SHP77 (cell line): Measurements from ENCODE around the gene FOXN3.

Experiments used
- DNase-seq, 2 experiments: peaks; one replicate each; lab custom pipeline; 2025; lab: John Stamatoyannopoulos, UW

The FOXN3 gene

DNA sequence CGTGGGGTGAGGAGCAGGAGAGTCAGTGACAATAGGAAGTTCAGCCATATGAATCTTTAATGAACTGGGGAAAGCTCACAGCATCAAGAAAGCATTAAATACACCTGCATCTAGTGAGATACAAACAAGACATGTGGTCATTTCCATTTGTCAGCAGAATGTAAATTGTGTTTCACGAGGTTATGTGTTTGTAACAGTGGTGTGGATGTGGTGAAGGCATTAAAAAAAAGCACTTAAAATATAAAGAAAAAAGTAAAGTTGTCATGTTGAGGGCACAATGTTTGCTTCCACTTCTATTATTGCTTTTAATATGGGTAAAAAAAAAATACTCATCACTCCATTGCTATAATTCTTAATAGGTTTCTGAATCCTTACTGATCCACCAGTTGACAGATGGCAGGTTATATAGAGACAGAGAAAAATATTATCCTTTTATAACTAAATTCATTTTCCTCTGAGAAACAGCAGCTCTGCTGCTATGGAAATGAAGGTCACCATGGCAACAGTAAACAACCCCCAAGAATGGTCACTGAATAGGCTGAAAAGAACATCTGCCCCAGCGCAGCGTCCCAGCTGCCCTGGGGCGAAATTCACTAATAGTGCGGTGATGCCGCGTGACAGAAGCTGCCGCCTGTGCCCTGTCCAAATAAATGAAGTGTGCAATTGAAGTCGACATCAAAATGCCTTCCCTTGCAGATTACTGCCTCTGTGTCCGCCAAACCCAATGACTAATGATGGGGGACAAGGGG lies 226.1 kb downstream of the FOXN3 start:
- DNase-seq: peak; percentile 90 to 94

DNA sequence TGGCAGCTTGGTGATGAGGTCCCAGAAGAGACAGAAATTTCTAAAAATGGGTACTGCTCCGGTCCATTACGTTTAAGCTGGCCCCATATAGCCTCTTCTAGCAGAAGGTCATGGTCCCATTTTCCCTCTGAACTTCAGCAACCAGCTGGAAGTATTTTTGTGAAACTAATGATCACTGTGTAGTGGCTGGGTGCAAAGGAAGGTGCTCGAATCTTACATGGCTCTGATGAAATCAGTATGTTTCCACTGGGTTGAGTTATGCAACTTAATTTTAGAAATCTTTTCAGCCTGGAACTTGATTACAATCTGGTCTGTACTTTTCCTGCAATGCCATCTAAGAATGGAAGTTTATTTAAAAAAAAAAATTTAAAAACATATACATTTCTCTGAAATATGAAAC lies 228.5 kb downstream of the FOXN3 start:
- DNase-seq: no peak

DNA sequence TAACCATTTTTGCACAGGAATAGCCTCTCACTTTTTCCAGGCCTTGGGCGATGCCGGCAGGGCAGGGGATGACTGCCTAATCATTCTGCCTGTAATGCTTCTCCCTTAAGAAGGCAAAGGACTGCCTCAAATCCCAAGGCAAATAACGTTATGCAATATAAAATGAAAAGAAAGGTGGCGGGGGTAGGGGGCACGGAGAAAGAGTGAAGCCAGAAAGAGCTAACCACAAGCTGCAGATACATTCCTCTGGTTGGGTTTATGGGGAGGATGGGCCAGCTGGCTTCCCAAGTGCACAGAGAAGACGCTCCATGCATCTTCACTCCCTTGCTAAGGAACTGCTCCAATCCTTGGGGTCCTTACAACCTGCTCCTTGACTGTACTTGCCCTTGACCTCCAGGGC lies 229.5 kb downstream of the FOXN3 start:
- DNase-seq: no peak

DNA sequence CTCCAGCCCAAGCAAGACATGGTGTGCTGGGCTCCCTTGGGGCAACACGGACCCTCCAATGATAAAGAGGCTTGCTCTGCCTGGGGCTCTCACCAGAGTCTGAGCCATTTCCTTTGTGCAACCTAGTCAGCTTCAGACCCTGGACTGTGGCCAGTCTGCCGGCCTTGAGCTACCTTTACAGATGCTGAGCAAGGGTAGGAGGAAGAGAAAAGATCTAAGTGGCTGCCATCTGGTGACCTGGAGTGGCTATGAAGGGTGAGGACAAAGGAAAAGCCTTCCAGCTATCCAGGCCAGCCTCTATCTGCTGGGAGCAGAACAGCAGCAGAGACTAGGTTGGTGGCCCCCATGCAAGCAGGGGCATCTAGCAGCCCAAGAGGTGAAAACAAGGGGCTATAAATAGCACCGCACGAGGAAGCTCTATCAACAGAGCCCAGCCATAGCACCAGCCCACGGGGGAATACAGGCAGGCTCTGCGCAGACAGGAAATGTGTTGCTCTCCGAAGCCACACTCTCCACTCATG lies 230.1 kb downstream of the FOXN3 start:
- no peak for DNase-seq

DNA sequence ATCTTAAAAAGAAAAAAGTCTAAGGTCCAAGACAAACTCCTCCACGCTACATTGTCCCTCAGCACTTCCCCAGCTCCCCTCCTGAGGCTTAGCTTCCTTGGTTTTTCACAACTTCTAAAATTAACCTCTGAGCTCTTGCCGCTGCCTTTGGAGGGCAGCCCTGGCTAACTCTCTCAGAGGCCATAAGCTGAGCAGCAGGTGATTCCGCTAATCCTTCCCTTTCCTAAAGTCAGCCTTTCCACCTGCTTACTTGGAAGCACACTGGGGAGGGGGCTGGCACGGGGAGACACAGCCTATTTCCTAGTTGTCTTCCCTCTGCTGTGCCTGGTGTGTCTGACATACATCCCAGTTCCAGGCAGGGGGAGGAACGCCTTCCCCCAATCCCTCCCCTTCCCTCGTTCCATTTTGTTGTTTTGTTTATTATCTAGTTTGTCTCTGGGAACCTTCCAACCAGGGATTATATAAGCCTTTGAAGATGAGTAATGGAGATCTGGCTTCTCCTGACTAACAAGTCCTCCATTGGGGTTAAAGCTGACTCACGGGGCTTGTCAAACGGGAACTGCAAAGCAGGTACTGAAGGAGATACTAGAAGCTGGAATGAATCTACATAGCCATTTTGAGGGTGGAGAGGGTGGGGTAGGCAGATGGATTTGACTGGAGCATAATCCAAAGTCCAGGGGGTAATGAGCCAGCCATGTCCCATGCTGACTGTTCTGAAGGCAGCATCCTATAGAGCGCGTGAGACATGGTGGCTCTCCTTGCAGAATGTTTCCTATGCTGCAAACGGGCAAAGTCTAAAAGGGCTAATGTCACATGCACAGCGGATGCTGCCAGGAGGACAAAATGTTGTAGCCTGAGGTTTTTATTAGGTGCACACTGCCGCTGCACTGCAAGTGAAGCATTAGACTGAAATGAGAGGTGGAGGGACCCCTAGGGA lies 230.8 kb downstream of the FOXN3 start:
- no peak for DNase-seq

DNA sequence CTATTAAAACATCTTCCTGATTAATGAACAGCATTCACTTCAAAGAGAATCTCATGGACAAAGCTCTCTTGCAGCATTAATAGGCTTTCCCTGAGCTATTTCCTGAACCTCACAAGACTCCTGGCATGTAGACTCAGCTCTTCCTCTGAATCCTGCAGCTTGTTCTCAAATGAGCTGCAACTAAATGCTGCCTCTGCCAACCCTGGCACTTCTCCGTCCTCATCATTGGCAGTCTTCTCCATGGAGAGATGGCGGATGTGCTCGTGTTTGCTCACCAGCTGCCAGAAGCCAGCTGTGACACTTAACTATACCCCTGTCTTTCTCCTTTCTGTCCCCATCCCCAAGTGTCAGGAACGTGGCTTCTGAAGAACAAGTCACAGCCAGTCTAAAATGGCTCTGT lies 232.1 kb downstream of the FOXN3 start:
- no peak for DNase-seq

DNA sequence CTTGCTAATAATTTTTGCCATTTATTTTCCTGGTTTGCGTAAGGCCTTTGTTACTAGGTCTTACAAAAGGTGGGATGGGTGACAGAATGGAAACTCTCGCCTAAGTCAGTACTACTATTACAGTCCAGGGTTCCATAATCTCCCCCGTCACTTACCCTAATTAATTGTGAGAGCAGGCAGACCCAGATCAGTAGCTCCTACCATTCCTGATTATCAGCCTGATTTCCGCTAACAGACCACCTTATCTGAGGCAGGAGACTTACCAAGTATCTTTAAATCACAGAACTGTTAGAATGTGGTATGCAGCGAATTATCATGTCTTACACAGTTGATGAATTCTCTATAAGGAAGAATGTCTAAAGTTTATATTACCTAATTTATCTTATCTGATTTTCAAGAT lies 234.7 kb downstream of the FOXN3 start:
- no peak for DNase-seq

DNA sequence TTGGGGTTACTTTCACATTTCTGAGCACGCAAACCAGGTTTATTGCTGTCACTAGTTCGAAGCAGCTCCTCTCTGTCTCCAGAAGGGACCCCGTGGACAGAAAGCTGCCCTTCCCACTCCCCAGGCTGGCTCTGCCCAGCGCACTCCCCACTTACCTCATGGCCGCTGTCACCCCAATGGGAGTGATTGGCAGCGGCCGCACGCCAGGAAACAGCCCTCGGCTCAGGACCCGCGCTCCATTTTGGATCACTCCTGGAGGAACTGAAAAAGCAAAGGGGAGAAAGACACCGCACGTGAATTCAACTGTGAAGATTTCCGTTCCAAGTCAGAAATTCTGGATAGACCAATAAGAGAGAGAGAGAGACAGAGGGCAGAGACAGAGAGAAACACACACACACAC lies 236.5 kb downstream of the FOXN3 start:
- no peak for DNase-seq

DNA sequence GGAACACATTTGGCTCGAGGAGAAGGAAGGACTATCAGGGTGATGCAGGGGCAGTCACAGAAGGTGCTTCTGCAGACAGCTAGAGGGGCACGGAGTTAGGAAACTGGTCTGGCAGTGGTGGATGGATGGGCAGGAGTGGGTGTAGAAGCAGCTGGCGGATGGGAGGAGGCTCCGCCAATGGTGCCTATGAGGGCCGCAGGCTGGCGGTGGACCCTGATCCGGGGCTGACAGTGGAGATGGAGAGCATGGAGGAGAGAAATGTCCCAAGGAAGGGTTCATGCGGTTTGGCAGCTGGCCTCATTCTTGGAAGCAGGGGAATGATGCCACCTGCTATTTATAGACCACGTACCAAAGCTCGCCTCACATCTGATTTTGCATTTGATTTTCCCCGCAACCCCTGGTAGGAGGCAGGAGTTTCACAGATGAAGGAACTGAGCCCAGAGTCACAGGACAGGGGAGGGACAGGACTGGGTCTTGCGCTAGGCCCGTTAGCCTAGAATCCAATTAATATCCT lies 237.1 kb downstream of the FOXN3 start:
- DNase-seq: no peak

DNA sequence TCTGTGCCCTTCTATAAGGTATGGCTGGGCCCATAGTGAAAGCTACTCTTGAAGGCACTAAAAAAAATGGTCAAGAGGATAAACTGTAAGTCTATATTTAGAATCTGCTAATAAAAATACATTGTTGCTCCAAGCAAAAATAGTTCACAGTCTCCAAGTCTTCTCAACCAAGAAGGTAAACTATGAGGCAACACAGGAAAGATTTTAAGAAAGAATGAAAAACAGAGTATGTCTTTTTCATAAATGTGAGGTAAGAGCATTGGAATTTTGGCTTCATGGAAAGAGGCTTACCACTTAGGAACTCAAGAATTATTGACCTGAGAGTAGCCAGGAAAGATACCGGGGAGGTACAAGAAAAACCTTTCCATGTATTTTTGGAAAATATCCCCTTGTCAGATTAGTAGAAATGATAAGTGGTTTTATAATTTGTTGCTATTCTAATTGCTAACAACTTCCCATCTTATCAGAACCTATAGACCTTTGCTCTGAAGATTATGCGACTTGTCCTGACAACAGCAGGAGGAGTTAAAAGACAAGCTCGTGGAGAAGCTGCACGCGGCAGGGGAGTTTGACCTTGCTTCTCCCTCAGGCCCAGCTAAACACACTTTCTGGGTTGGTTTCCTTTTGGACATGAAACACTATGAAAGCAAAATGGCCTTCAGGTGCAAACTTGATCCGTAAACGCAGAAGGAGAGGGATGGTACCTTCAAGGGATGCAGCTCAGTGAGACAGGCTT lies 238.1 kb downstream of the FOXN3 start:
- no peak for DNase-seq

DNA sequence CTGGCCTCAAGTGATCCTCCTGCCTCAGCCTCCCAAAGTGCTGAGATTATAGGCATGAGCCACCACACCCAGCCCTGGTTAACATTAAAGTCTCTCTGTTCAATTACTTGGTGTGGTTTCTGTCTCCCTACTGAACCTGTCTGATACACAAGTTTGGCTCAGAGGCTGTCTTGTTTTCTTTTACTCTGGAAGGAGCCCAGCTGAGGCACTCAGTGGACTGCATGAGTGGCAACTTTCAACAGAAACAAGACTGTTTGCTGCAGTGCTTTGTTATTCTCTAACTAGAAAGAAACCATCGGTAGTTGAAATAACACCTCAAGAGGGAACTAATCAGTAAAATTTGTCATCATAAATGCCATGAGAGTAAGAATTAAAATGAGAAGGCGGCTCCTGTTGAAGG lies 238.7 kb downstream of the FOXN3 start:
- no peak for DNase-seq

DNA sequence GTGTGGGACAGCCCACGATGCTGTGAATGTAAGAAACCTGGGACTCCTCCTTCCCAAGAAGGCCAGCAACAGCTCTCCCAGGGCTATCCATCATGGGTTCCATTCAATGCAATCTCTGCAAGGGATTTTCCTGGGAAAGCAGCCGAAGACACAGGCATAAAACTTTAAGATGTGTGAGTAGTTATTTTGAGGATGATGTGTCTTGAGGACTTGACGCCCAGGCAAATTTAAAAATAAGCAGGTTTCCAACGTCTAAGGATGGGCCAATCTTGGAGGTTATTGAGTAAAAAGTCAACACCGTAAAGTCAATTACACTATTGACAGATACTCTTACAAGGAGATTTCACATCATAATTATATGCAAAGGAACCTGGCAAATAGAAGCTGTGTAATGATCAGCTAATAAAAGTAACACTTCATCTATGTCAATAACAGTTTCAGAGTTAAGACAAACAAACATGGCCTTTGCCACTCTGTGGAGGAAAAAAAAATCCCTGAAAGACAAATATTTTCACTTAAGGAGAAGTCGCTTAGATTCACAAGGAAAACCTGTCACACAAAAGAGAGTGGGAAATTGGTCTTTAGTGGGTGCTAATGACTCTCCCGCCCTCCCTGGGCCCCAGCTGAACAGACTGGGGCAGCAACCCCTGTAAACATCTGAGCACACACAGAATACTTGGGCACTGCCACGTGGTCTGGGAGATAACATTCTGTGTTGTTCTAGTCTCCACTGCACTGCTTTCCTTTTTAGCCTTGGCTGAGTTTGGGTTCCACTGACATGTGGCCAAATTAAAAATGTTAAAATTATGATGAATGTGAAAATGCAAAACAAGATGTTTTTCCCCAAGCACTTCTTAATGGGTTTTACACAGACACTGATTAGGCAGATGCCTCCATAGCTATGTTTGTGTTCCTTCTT lies 240.9 kb downstream of the FOXN3 start:
- DNase-seq: no peak

DNA sequence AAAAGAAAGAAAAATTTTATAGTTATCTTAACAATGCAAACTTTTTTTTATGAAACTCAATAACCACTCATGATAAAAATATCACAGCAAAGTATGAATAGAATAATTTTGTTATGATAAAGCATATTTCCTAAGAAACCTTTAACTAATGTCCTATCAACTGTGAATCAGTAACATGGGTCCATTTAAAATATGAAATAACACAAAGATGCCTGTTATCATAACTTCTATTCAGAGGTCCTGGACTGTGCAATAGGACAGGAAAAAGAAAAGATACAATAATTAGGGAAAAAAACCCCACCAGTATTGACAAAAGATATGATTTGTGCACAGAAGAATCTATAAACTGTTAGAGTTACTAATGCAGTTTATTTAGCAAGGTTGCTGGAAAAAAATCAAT lies 245.4 kb downstream of the FOXN3 start:
- DNase-seq: no peak

DNA sequence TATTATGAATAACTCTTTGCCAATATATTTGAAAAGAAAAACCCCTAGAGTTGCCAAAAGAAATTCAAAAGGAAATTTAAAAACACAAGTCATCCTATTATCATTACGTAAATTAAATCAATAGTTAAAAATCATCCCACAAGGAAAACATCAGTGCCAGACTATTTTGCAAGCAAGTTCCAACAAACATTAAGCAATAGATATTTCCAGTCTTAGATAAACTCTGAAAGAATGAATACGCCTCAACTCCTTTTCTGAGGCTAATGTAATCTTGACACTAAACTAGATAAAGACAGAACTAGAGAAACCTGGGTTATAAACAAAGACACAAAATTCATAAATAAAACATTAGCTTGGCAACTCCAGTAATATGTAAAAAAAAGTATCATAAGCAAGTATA lies 245.9 kb downstream of the FOXN3 start:
- DNase-seq: no peak

DNA sequence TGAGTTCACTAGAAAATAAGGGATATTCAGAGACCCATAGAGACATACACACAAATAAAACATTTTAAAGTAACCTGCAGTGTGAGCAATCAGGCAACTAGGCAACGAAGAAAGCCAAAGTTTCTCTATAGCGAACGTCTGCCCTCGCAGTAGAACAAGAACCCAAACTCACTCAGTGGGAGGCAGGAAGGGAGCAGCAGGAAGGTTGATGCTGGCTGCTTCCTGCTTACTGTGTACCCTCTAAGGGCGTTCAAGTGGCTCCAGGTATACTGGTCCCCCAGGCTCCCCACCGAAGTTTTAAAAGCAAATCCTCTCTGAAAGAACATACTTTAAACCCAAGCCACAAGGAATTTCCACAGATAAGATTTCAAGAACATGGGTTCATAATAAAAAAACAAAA lies 249.3 kb downstream of the FOXN3 start:
- no peak for DNase-seq

DNA sequence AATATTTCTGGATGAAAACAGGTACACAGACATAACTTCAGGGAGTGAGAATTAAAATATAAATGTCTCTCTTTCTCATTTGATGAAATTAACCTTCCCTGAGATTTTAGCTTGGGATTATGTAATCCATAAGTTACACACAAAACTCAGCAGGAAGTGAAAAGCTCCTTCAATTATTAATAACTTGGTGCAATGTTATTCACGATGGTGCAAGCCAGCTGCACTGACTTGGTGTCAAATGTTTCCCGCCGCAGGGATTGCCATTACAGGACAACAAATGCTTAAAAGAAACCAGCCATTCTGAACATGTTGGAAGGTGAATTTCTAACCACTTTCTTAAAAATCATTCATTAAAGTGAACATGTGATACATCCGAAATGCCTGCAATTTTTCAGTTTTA lies 250.4 kb downstream of the FOXN3 start:
- DNase-seq: no peak

DNA sequence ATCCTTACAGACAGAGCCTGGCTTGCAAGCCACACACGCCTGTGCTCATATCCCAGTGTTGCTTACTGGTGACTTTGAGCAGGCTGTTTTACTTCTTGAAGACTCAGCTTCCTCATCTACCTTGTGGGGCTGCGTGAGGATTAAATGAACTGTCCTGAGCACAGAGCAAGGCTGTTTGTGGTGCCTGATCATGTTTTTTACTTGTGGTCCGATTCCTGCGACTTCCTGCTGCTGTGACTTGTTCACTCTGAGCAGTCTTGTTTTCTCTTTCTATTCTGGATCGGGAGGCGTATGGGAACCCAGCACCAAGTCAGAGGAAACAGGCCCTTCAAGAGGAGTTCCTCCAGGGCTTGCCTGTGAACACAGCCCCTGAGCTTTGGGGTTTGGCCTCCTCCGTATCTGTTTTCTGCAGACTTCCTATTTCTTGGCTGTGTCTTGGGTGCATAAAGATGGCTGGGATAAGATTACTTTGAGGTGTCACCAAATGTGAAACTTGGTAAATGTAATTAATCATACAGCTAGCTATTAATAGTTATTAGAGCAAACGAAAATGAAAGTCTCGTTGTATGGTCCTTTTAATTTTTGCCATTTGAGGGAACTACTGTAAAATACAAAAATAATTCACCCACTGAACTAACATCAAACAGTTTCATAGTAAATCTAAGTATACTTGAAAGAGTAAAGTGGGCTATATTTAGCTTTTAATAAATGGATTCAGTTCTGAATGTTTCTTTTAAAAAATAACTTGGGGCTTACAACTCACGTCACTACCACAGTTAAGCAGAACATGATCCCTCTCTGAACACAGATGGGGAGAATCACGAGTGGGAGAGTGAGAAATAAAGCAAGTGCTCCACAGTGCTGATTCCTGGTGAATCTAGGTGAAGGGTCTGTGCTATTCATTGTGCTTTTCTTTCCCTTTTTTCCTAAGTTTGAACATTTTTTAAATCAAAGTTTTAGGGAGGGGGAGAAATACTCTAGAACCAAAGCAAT lies 251.5 kb downstream of the FOXN3 start:
- DNase-seq: no peak

DNA sequence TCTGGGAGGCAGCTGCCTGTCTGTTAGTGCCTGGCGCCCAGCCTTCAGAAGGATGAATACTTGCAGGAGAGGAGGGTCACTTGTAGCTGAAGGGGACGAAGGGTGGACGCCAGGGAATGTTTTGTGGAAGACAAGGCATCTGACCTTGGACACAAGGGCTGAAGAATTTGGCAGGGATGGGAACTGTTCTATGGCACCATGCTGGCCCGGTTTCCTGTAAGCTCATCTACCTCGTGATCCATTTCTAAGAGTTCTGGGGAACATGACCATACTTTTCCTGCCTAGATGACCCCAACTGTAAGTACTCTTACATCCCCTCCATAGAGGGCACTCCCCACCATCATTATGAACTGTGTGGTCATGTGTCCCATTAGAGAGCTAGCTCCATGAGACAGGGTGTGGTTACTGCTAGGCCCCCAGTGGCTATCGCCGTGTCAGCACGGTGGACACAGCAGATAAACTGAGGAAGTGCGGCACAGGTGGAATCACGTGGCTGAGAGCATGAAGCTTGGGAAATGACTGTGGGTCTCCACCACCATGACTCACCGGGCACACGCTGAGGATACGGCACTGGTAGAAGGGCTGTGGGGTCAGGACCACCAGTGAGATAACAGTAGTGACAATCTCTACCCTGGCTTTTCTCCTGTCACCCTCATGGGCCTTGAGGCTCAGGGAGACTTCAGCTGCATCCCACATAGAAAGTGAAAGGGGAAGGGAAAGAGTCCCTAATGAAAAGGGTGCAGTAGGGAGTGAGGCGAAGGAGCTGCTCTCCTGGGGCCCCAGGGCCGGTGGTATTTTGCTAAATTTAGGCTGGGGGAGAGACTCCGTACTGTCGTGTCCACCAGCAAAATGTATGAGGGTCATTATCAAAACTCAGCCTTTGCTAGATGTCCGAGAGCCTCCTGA lies 252.6 kb downstream of the FOXN3 start:
- DNase-seq: no peak
